ENCODE results near the gene SH2D1A. TPM values are rescaled to one million over a fixed set of nuclear protein-coding genes. Genes with fewer than 3 reads are reported as not detected.

SH2D1A gene
- polyA plus RNA-seq, 1 of the 3 experiments (the other 2 are of a cell fraction), result not detected

GRCh38 chrX:124341396-124342132 lies 4.8 kb upstream of the SH2D1A start:
- Histone ChIP-seq H4K20me1 (ENCODE audit: insufficient read depth) (no peaks in the 10 kb centered on the region), H3K27me3 (ENCODE audit: insufficient read depth) (no peaks in the 10 kb centered on the region), H3K27ac (ENCODE audit: low read depth in 2 of 2, low read length in 1 of 2) (no peak overlapping the region), H3K9me3 (no peaks in the 10 kb centered on the region), H2AFZ (ENCODE audit: low read depth) (no peak overlapping the region), H3K4me1 (ENCODE audit: control insufficient read depth in 1 of 2, insufficient read depth in 2 of 2, low read depth in 1 of 2, low read length in 1 of 2) (no peaks in the 10 kb centered on the region), H3F3A (replicated peaks; ENCODE audit: insufficient read depth) (no peaks in the 10 kb centered on the region), H3K9me2 (no peaks in the 10 kb centered on the region), H3K79me2 (ENCODE audit: insufficient read depth) (no peaks in the 10 kb centered on the region), H3K4me2 (no peak overlapping the region), H3K9ac (no peak overlapping the region), H3K36me3 (replicated peaks in 1 of 2; ENCODE audit: control insufficient read depth in 1 of 2, insufficient read depth in 2 of 2, low read length in 1 of 2) (no peaks in the 10 kb centered on the region), H3K4me3 (ENCODE audit: low read depth in 2 of 2, low read length in 1 of 2) (no peak overlapping the region)
- 34% methylated on average over 7 of the region's 7 CpGs for WGBS (ENCODE audit: low lambda C conversion rate)
- DNase-seq, result no peak
- ChIA-PET CTCF (no interaction called here), POLR2A (no interaction called here)
- TF ChIP-seq TCF12 (IDR thresholded peaks at IDR 0.05) (no peak), EZH2phosphoT487 (IDR thresholded peaks at IDR 0.05; ENCODE audit: borderline replicate concordance, low read depth) (no peak), GABPA (IDR thresholded peaks at IDR 0.05; ENCODE audit: low read depth) (no peak), RAD21 (IDR thresholded peaks at IDR 0.05; ENCODE audit: low read length) (no peak), FOSL2 (IDR thresholded peaks at IDR 0.05; ENCODE audit: borderline replicate concordance, low read depth) (no peak), MAX (IDR thresholded peaks at IDR 0.05; ENCODE audit: low read depth) (no peak), EP300 (IDR thresholded peaks at IDR 0.05; ENCODE audit: borderline replicate concordance in 1 of 2, low read depth in 1 of 2, low read length in 1 of 2) (no peak), IRF3 (IDR thresholded peaks at IDR 0.05; ENCODE audit: low read depth, low read length) (no peak), CTCF (IDR thresholded peaks at IDR 0.05) (no peak), NRF1 (IDR thresholded peaks at IDR 0.05; ENCODE audit: low read depth, low read length) (no peak), REST (IDR thresholded peaks at IDR 0.05; ENCODE audit: low read depth, low read length) (no peak), FOXJ3 (CRISPR knock-in tag; IDR thresholded peaks at IDR 0.05) (no peak), RCOR1 (IDR thresholded peaks at IDR 0.05; ENCODE audit: low read length) (no peak), PBX3 (IDR thresholded peaks at IDR 0.05) (no peak), SIN3A (IDR thresholded peaks at IDR 0.05; ENCODE audit: borderline replicate concordance, low read depth, low read length) (no peak), RFX5 (IDR thresholded peaks at IDR 0.05; ENCODE audit: low read length) (no peak), YY1 (IDR thresholded peaks at IDR 0.05; ENCODE audit: low read depth) (no peak), RXRA (IDR thresholded peaks at IDR 0.05; ENCODE audit: borderline replicate concordance, low read depth) (no peak), NFIC (IDR thresholded peaks at IDR 0.05; ENCODE audit: borderline replicate concordance) (no peak), USF1 (IDR thresholded peaks at IDR 0.05; ENCODE audit: borderline replicate concordance, low read depth) (no peak)
